ENCODE results near the gene VPS13D.

The VPS13D gene

GRCh38 chr1:12405325-12406210 lies 175.7 kb downstream of the VPS13D start:
- DNase-seq (ENCODE audit: low spot score): no peak

GRCh38 chr1:12406211-12407021 lies 176.6 kb downstream of the VPS13D start:
- DNase-seq (ENCODE audit: low spot score): no peak

GRCh38 chr1:12407050-12407961 lies 177.5 kb downstream of the VPS13D start:
- DNase-seq (ENCODE audit: low spot score): no peak

GRCh38 chr1:12407962-12408454 lies 178.2 kb downstream of the VPS13D start:
- DNase-seq (ENCODE audit: low spot score): no peak

- DNase-seq (ENCODE audit: low spot score): no peak
Measured at GRCh38 chr1:12408662-12409061, 178.8 kb downstream of the VPS13D start.

- DNase-seq (ENCODE audit: low spot score): no peak
Measured at GRCh38 chr1:12409681-12410080, 179.9 kb downstream of the VPS13D start.

- no peak for DNase-seq (ENCODE audit: low spot score)
Measured at GRCh38 chr1:12410351-12410750, 180.5 kb downstream of the VPS13D start.

- no peak for DNase-seq (ENCODE audit: low spot score)
Measured at GRCh38 chr1:12411098-12411497, 181.3 kb downstream of the VPS13D start.

GRCh38 chr1:12411747-12412146 lies 181.9 kb downstream of the VPS13D start:
- no peak for DNase-seq (ENCODE audit: low spot score)

GRCh38 chr1:12412439-12412838 lies 182.6 kb downstream of the VPS13D start:
- DNase-seq (ENCODE audit: low spot score): no peak

- DNase-seq (ENCODE audit: low spot score): no peak
Measured at GRCh38 chr1:12413664-12414410, 184.0 kb downstream of the VPS13D start.

- no peak for DNase-seq (ENCODE audit: low spot score)
Measured at GRCh38 chr1:12414444-12415018, 184.7 kb downstream of the VPS13D start.

GRCh38 chr1:12415038-12415466 lies 185.2 kb downstream of the VPS13D start:
- DNase-seq (ENCODE audit: low spot score): no peak

GRCh38 chr1:12416101-12416500 lies 186.3 kb downstream of the VPS13D start:
- DNase-seq (ENCODE audit: low spot score): no peak

- no peak for DNase-seq (ENCODE audit: low spot score)
Measured at GRCh38 chr1:12416744-12417143, 186.9 kb downstream of the VPS13D start.

GRCh38 chr1:12417389-12417788 lies 187.6 kb downstream of the VPS13D start:
- no peak for DNase-seq (ENCODE audit: low spot score)

GRCh38 chr1:12420171-12420570 lies 190.3 kb downstream of the VPS13D start:
- DNase-seq (ENCODE audit: low spot score): no peak

GRCh38 chr1:12422488-12422887 lies 192.7 kb downstream of the VPS13D start:
- no peak for DNase-seq (ENCODE audit: low spot score)

GRCh38 chr1:12424087-12424529 lies 194.3 kb downstream of the VPS13D start:
- no peak for DNase-seq (ENCODE audit: low spot score)

GRCh38 chr1:12424793-12425192 lies 195.0 kb downstream of the VPS13D start:
- DNase-seq (ENCODE audit: low spot score): no peak
